ENCODE data around the gene F8A1.
"Not testable (repeated sequence)": the region's sequence is repeated elsewhere in the genome, so short reads cannot be mapped to it uniquely, and the experiment has no call there.

GRCh38 chrX:154924771-154925170 lies 38.6 kb downstream of the F8A1 start:
- TF ChIP-seq CTCF, EP300, POLR2A (IDR thresholded peaks at IDR 0.05): not testable (repeated sequence)
